SK-N-SH (cell line): ENCODE results near the gene PTPRG. TPM values are rescaled to one million over a fixed set of nuclear protein-coding genes. Genes with fewer than 3 reads are reported as not detected.

Experiments used
- CTCF ChIA-PET: fragments of 300-600, 350-600 bp; formaldehyde crosslinking; extraction: SDS; loops from one replicate; lab custom pipeline; 2021; lab: Yijun Ruan, JAX
- POLR2A ChIA-PET: fragments of 350-600 bp; sonication (Branson Sonifier 250); formaldehyde crosslinking; extraction: SDS; loops from one replicate; lab custom pipeline; 2020; ENCODE audit warnings: antibody characterized with exemption, inconsistent platforms; lab: Yijun Ruan, JAX
- DNase-seq: peaks from one replicate; pipeline ENCODE4 v3.0.0; 2012
- H2AFZ ChIP-seq: fragments of 200-600 bp; sonication (generic); 2 replicates; pipeline ENCODE4 v1.8.1; 2016; ENCODE audit warnings: antibody characterized with exemption, mild to moderate bottlenecking, low read depth
- H3F3A ChIP-seq: fragments of 200-600 bp; sonication (generic); replicated peaks from 2 replicates; pipeline ENCODE3; 2016; ENCODE audit warnings: antibody characterized with exemption, mild to moderate bottlenecking; ENCODE audit not compliant: insufficient read depth
- H3K27ac ChIP-seq, 2 experiments: fragments of 200-500 bp in 1 of 2; fragments of 200-600 bp in 1 of 2; sonication (Bioruptor generic) in 1 of 2; sonication (generic), shearing (Covaris generic) in 1 of 2; 2 replicates each; pipeline versions ENCODE4 v1.5.1 to v1.6.1; 2014 to 2016; ENCODE audit warnings: low read depth in 2 of 2, inconsistent platforms in 1 of 2, low read length in 1 of 2, mild to moderate bottlenecking in 1 of 2, mixed read lengths in 1 of 2
- H3K27me3 ChIP-seq: fragments of 200-600 bp; sonication (generic), shearing (Covaris generic); 2 replicates; pipeline ENCODE4 v1.6.1; 2016; ENCODE audit warnings: mixed run types; ENCODE audit not compliant: insufficient read depth
- H3K36me3 ChIP-seq, 2 experiments: fragments of 200-500 bp in 1 of 2; fragments of 200-600 bp in 1 of 2; sonication (Bioruptor generic) in 1 of 2; sonication (generic) in 1 of 2; replicated peaks in 1 of 2; 2 replicates each; pipeline versions ENCODE3 to v1.5.1; 2014 to 2016; ENCODE audit warnings: low read length in 1 of 2, mild to moderate bottlenecking in 1 of 2; ENCODE audit not compliant: insufficient read depth in 2 of 2, control insufficient read depth in 1 of 2
- H3K4me1 ChIP-seq, 2 experiments: fragments of 200-500 bp in 1 of 2; fragments of 200-600 bp in 1 of 2; sonication (Bioruptor generic) in 1 of 2; sonication (generic), shearing (Covaris generic) in 1 of 2; 2 replicates each; pipeline versions ENCODE4 v1.5.1 to v1.6.1; 2014 to 2016; ENCODE audit warnings: low read depth in 1 of 2, low read length in 1 of 2, mixed run types in 1 of 2; ENCODE audit not compliant: insufficient read depth in 2 of 2, control insufficient read depth in 1 of 2
- H3K4me2 ChIP-seq: fragments of 200-600 bp; sonication (generic), shearing (Covaris generic); 2 replicates; pipeline ENCODE4 v1.6.1; 2017; ENCODE audit warnings: mixed run types
- H3K4me3 ChIP-seq, 2 experiments: fragments of 200-500 bp in 1 of 2; fragments of 200-600 bp in 1 of 2; sonication (Bioruptor generic) in 1 of 2; sonication (generic), shearing (Covaris generic) in 1 of 2; 2 replicates each; pipeline versions ENCODE4 v1.5.1 to v1.8.1; 2014 to 2016; ENCODE audit warnings: low read depth in 2 of 2, inconsistent platforms in 1 of 2, low read length in 1 of 2, mild to moderate bottlenecking in 1 of 2, mixed read lengths in 1 of 2, moderate library complexity in 1 of 2
- H3K79me2 ChIP-seq: fragments of 200-600 bp; sonication (generic); 2 replicates; pipeline ENCODE4 v1.8.1; 2017; ENCODE audit warnings: mild to moderate bottlenecking; ENCODE audit not compliant: insufficient read depth
- H3K9ac ChIP-seq: fragments of 200-600 bp; sonication (generic); 2 replicates; pipeline ENCODE4 v1.6.1; 2017; ENCODE audit warnings: mixed run types
- H3K9me2 ChIP-seq: fragments of 200-600 bp; sonication (generic); 2 replicates; pipeline ENCODE4 v1.6.1; 2017; ENCODE audit warnings: mixed run types
- H3K9me3 ChIP-seq: fragments of 200-600 bp; sonication (generic); 2 replicates; pipeline ENCODE4 v1.6.1; 2017; ENCODE audit warnings: mixed run types, mild to moderate bottlenecking, moderate library complexity
- H4K20me1 ChIP-seq: fragments of 200-600 bp; sonication (generic); 2 replicates; pipeline ENCODE4 v1.6.1; 2017; ENCODE audit warnings: mild to moderate bottlenecking, mixed run types; ENCODE audit not compliant: insufficient read depth
- FOXM1 ChIP-seq: IDR thresholded peaks from 2 replicates; pipeline ENCODE4 v1.4.0; 2012; ENCODE audit warnings: low read depth, mild to moderate bottlenecking
- GABPA ChIP-seq: IDR thresholded peaks from 2 replicates; pipeline ENCODE4 v1.4.0; 2012; ENCODE audit warnings: low read depth, mild to moderate bottlenecking
- GATA2 ChIP-seq: sonication (generic); formaldehyde crosslinking; IDR thresholded peaks from 2 replicates; pipeline ENCODE4 v1.5.0; 2020; ENCODE audit warnings: mild to moderate bottlenecking, missing genetic modification reagents
- JUND ChIP-seq: IDR thresholded peaks from 2 replicates; pipeline ENCODE4 v1.4.0; 2012
- MAX ChIP-seq: IDR thresholded peaks from 2 replicates; pipeline ENCODE4 v1.4.0; 2012; ENCODE audit warnings: low read depth
- MXI1 ChIP-seq: IDR thresholded peaks from 2 replicates; pipeline ENCODE4 v1.6.1; 2012; ENCODE audit warnings: mild to moderate bottlenecking, low read depth, low read length, improper control_type of control experiment
- NFIC ChIP-seq: IDR thresholded peaks from 2 replicates; pipeline ENCODE4 v1.4.0; 2012; ENCODE audit warnings: borderline replicate concordance
- NRF1 ChIP-seq: IDR thresholded peaks from 2 replicates; pipeline ENCODE4 v1.6.1; 2012; ENCODE audit warnings: low read depth, mild to moderate bottlenecking, low read length
- RAD21 ChIP-seq: IDR thresholded peaks from 2 replicates; pipeline ENCODE4 v1.6.1; 2012; ENCODE audit warnings: mild to moderate bottlenecking, low read length
- RCOR1 ChIP-seq: fragments of 150-350 bp; IDR thresholded peaks from 2 replicates; pipeline ENCODE4 v1.6.1; 2017; ENCODE audit warnings: antibody characterized with exemption, low read length
- SIN3A ChIP-seq: IDR thresholded peaks from 2 replicates; pipeline ENCODE4 v1.6.1; 2012; ENCODE audit warnings: low read depth, mild to moderate bottlenecking, low read length, moderate library complexity, borderline replicate concordance
- TAF1 ChIP-seq: IDR thresholded peaks from 2 replicates; pipeline ENCODE4 v1.6.1; 2012; ENCODE audit warnings: low read depth, mild to moderate bottlenecking, low read length, moderate library complexity, borderline replicate concordance
- USF1 ChIP-seq: IDR thresholded peaks from 2 replicates; pipeline ENCODE4 v1.4.0; 2012; ENCODE audit warnings: low read depth, borderline replicate concordance
- USF2 ChIP-seq: fragments of 150-350 bp; IDR thresholded peaks from 2 replicates; pipeline ENCODE4 v1.6.1; 2017; ENCODE audit warnings: antibody characterized with exemption, low read length, low read depth, borderline replicate concordance
- ZBTB33 ChIP-seq: IDR thresholded peaks from 2 replicates; pipeline ENCODE4 v1.4.0; 2012; ENCODE audit warnings: low read depth, borderline replicate concordance
- WGBS: methylation state at CpG from one replicate; pipeline ENCODE4 v1.1.6; 2017; ENCODE audit warnings: low lambda C conversion rate; 5-methylcytosine and 5-hydroxymethylcytosine counted together
- polyA plus RNA-seq, 3 experiments: library from polyadenylated mRNA; depleted of rRNA; stranded (reverse); fragments of >200 nt; gene quantifications; 2 replicates each; pipeline ENCODE4 v1.2.3, GENCODE V29; 2012

Gene PTPRG
- polyA plus RNA-seq, 1 of the 3 experiments (the other 2 are of a cell fraction) = 14.1 TPM

DNA sequence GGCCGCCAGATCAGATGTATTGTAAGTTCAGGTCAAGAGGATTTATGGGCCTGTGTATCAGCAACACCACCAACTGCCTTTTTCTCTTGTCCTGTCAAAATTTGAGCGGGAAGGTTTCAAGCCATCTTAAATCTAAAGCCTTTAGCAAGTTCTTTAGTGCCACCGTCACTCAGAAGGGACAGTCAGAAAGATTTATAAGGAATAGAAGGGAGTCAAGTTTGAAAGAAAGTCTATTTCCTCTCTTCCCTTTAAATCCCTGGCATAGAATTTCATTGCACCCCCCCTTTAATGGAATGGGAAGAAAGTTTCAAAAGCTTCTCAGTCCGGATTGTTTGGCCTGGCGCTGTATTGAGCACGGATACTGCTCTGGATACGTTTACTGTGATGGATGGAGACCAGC is 452.6 kb downstream of the PTPRG start:
- CTCF ChIA-PET = interaction anchor here (1.2 kb wide), 1 partner anchor 20 kb away, joined by 4 read pairs; no protein-coding TSS in a partner anchor
- H3K4me2 ChIP-seq = no peak overlapping the region
- POLR2A ChIA-PET = no interaction called here
- H2AFZ ChIP-seq = no peak overlapping the region
- H3K9me2 ChIP-seq = no peaks in the 10 kb centered on the region
- H3F3A ChIP-seq = no peaks in the 10 kb centered on the region
- TF ChIP-seq MXI1 = no peak
- no peak for DNase-seq
- H3K4me3 ChIP-seq = no peak overlapping the region
- H3K4me1 ChIP-seq = no peaks in the 10 kb centered on the region
- peaks cover 2 to 3% of the 10 kb centered on the region in 2 experiments for H3K36me3 ChIP-seq
- no peaks in the 10 kb centered on the region for H3K27me3 ChIP-seq
- 94% methylated on average over 7 of the region's 7 CpGs for WGBS
- no peak overlapping the region for H3K9ac ChIP-seq
- H3K27ac ChIP-seq = no peak overlapping the region
- H3K79me2 ChIP-seq = no peaks in the 10 kb centered on the region
- no peaks in the 10 kb centered on the region for H3K9me3 ChIP-seq
- no peaks in the 10 kb centered on the region for H4K20me1 ChIP-seq

DNA sequence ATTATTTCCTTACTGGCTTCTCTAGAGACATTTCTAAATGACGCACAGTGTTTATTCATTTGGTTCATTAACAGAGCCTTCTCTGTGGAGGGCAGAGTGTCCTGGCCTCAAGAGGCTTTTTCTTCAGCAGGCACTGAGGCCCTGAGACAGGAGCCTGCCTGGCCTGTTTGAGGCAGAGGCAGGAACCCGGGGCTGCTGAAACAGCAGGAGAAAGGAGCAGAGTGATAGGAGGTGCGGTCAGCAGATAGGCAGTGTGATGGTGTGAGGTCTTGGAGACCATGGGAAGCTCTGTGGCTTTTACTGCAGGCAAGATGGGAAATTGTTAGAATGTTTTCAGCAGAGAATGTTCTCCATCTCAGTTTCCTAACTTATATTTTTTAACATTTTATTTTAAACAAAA is 453.7 kb downstream of the PTPRG start:
- no peak overlapping the region for H3K4me2 ChIP-seq
- 93% methylated on average over 3 of the region's 3 CpGs for WGBS
- H3K79me2 ChIP-seq = no peaks in the 10 kb centered on the region
- POLR2A ChIA-PET = no interaction called here
- no peaks in the 10 kb centered on the region for H4K20me1 ChIP-seq
- no peak overlapping the region for H3K4me3 ChIP-seq
- H3K4me1 ChIP-seq = no peaks in the 10 kb centered on the region
- H3K9ac ChIP-seq = no peak overlapping the region
- H3K27me3 ChIP-seq = no peaks in the 10 kb centered on the region
- TF ChIP-seq MXI1 = no peak
- no peak for TF ChIP-seq ZBTB33
- no peak for TF ChIP-seq SIN3A
- TF ChIP-seq USF2 = no peak
- no peak for TF ChIP-seq NRF1
- TF ChIP-seq TAF1 = no peak
- TF ChIP-seq, all 33 proteins: peak for 0
- DNase-seq = no peak
- Histone ChIP-seq H3K9me2 (no peaks in the 10 kb centered on the region), H2AFZ (no peak overlapping the region), H3F3A (no peaks in the 10 kb centered on the region), H3K36me3 (peaks cover 2 to 3% of the 10 kb centered on the region in 2 experiments), H3K27ac (no peak overlapping the region), H3K9me3 (no peaks in the 10 kb centered on the region)
- CTCF ChIA-PET = no interaction called here

GRCh38 chr3:62019906-62020305 is 458.5 kb downstream of the PTPRG start:
- no peaks in the 10 kb centered on the region for H3K9me3 ChIP-seq
- H4K20me1 ChIP-seq = no peaks in the 10 kb centered on the region
- WGBS = 94% methylated on average over 1 of the region's 1 CpG
- H3K9ac ChIP-seq = no peak overlapping the region
- no peak overlapping the region for H2AFZ ChIP-seq
- no peaks in the 10 kb centered on the region for H3K27me3 ChIP-seq
- H3K4me2 ChIP-seq = no peak overlapping the region
- no peak for DNase-seq
- H3K4me3 ChIP-seq = no peak overlapping the region
- ChIA-PET CTCF (no interaction called here), POLR2A (no interaction called here)
- H3K4me1 ChIP-seq = no peaks in the 10 kb centered on the region
- no peak overlapping the region for H3K27ac ChIP-seq
- H3K36me3 ChIP-seq = peaks cover 2 to 3% of the 10 kb centered on the region in 2 experiments
- H3F3A ChIP-seq = no peaks in the 10 kb centered on the region
- no peaks in the 10 kb centered on the region for H3K79me2 ChIP-seq
- H3K9me2 ChIP-seq = no peaks in the 10 kb centered on the region
- TF ChIP-seq NRF1 = no peak
- TF ChIP-seq JUND = no peak
- no peak for TF ChIP-seq GABPA
- TF ChIP-seq USF1 = no peak
- no peak for TF ChIP-seq RAD21
- TF ChIP-seq FOXM1 = no peak
- no peak for TF ChIP-seq ZBTB33
- no peak for TF ChIP-seq NFIC
- no peak for TF ChIP-seq GATA2 (CRISPR knock-in tag)
- no peak for TF ChIP-seq RCOR1
- TF ChIP-seq MAX = no peak
